B cell (primary cell): ENCODE results near the gene RXYLT1. TPM values are rescaled to one million over a fixed set of nuclear protein-coding genes. Genes with fewer than 3 reads are reported as not detected.

Source experiments
- ATAC-seq: fragments of 200-7000 bp; cut with Tn5 transposase; one replicate; pipeline ENCODE4 v1.10.0; 2021; ENCODE audit warnings: low read depth, mild to moderate bottlenecking, moderate number of reproducible peaks, moderate library complexity
- CTCF ChIA-PET: fragments of 350-600 bp; sonication (Branson Sonifier 250); formaldehyde crosslinking; loops from one replicate; lab custom pipeline; 2021; ENCODE audit warnings: antibody characterized with exemption, inconsistent platforms; lab: Charles Lee
- POLR2A ChIA-PET: fragments of 350-600 bp; sonication (Branson Sonifier 250); formaldehyde crosslinking; loops from one replicate; lab custom pipeline; 2021; ENCODE audit warnings: antibody characterized with exemption; lab: Charles Lee
- DNase-seq: peaks from one replicate; pipeline ENCODE4 v3.0.0; 2013
- H2AFZ ChIP-seq: 2 replicates; pipeline ENCODE4 v1.6.1; 2012; ENCODE audit warnings: mild to moderate bottlenecking, low read depth, low read length; ENCODE audit not compliant: insufficient read depth, poor library complexity, severe bottlenecking
- H3K27ac ChIP-seq, 2 donors: 1 replicate in 1 of 2; 2 replicates in 1 of 2; pipeline ENCODE4 v1.5.1; 2012 to 2013; ENCODE audit warnings: low read length in 2 of 2, mild to moderate bottlenecking in 2 of 2, moderate library complexity in 1 of 2
- H3K27me3 ChIP-seq, 4 experiments: fragments of 200-600 bp in 1 of 4; sonication (generic) in 1 of 4; replicated peaks in 1 of 4; 1 replicate in 2 of 4; 2 replicates in 2 of 4; pipeline versions ENCODE4 v1.6.1 to v1.7.0; 2013 to 2016; ENCODE audit warnings: low read length in 3 of 4, mild to moderate bottlenecking in 2 of 4, mixed read lengths in 1 of 4, moderate library complexity in 1 of 4; ENCODE audit not compliant: insufficient read depth in 4 of 4, control insufficient read depth in 3 of 4; ENCODE audit errors: control extremely low read depth in 1 of 4
- H3K36me3 ChIP-seq, 2 experiments: replicated peaks in 1 of 2; 1 replicate in 1 of 2; 2 replicates in 1 of 2; pipeline versions ENCODE4 v1.6.1 to v1.7.1; 2013; ENCODE audit warnings: low read length in 1 of 2; ENCODE audit not compliant: insufficient read depth in 2 of 2, control insufficient read depth in 1 of 2; ENCODE audit errors: control extremely low read depth in 1 of 2, extremely low read depth in 1 of 2
- H3K4me1 ChIP-seq, 2 donors: fragments of 200-600 bp in 1 of 2; sonication (generic) in 1 of 2; 1 replicate in 1 of 2; 2 replicates in 1 of 2; pipeline versions ENCODE4 v1.5.1 to v1.6.1; 2013 to 2017; ENCODE audit warnings: low read length in 2 of 2; ENCODE audit not compliant: control insufficient read depth in 2 of 2, insufficient read depth in 2 of 2
- H3K4me2 ChIP-seq: replicated peaks from 2 replicates; pipeline ENCODE3; 2012; ENCODE audit warnings: mild to moderate bottlenecking, low read depth, low read length; ENCODE audit not compliant: poor library complexity, severe bottlenecking
- H3K4me3 ChIP-seq, 5 experiments: fragments of 200-600 bp in 1 of 5; sonication (generic) in 1 of 5; 1 replicate in 3 of 5; 2 replicates in 2 of 5; pipeline versions ENCODE4 v1.5.1 to v1.7.0; 2011 to 2016; ENCODE audit warnings: low read length in 4 of 5, mild to moderate bottlenecking in 4 of 5, low read depth in 2 of 5, control low read depth in 1 of 5, moderate library complexity in 1 of 5; ENCODE audit not compliant: insufficient read depth in 1 of 5; ENCODE audit errors: control extremely low read depth in 1 of 5, extremely low read depth in 1 of 5
- H3K79me2 ChIP-seq: fragments of 200-600 bp; sonication (generic); one replicate; pipeline ENCODE4 v1.6.0; 2016; ENCODE audit warnings: low read length; ENCODE audit not compliant: control insufficient read depth, insufficient read depth
- H3K9ac ChIP-seq: fragments of 200-600 bp; sonication (generic); 2 replicates; pipeline ENCODE4 v1.6.1; 2017; ENCODE audit warnings: mild to moderate bottlenecking, low read length, moderate library complexity
- H3K9me3 ChIP-seq, 3 donors: one replicate each; pipeline versions ENCODE4 v1.6.1 to v1.7.1; 2013; ENCODE audit warnings: low read length in 2 of 3; ENCODE audit not compliant: control insufficient read depth in 2 of 3, insufficient read depth in 1 of 3; ENCODE audit errors: control extremely low read depth in 1 of 3
- H4K20me1 ChIP-seq: 2 replicates; pipeline ENCODE4 v1.6.0; 2012; ENCODE audit warnings: mild to moderate bottlenecking, low read length; ENCODE audit not compliant: insufficient read depth, control insufficient read depth, poor library complexity, severe bottlenecking
- H3K27ac Mint-ChIP-seq: one replicate; pipeline ENCODE4 v1.8.0; 2021; ENCODE audit warnings: mixed read lengths
- H3K27me3 Mint-ChIP-seq: one replicate; pipeline ENCODE4 v1.8.0; 2021; ENCODE audit warnings: mixed read lengths
- H3K4me1 Mint-ChIP-seq: one replicate; pipeline ENCODE4 v1.8.0; 2021; ENCODE audit warnings: mixed read lengths
- H3K4me3 Mint-ChIP-seq: one replicate; pipeline ENCODE4 v1.8.0; 2021; ENCODE audit warnings: mixed read lengths
- H3K9me3 Mint-ChIP-seq: one replicate; pipeline ENCODE4 v1.8.0; 2022; ENCODE audit warnings: mixed read lengths; ENCODE audit not compliant: insufficient read depth
- CTCF ChIP-seq: fragments of 200-600 bp; IDR thresholded peaks from one replicate; pipeline ENCODE4 v1.8.0; 2022; ENCODE audit warnings: antibody characterized with exemption, mild to moderate bottlenecking
- EZH2 ChIP-seq: IDR thresholded peaks from 2 replicates; pipeline ENCODE4 v1.6.1; 2012; ENCODE audit warnings: borderline replicate concordance, low read depth, mild to moderate bottlenecking, moderate library complexity, low read length; ENCODE audit not compliant: insufficient read depth, poor library complexity, severe bottlenecking
- WGBS: methylation state at CpG from one replicate; pipeline ENCODE4 v1.1.5; 2013; ENCODE audit warnings: missing lambda C conversion rate; ENCODE audit not compliant: insufficient coverage; 5-methylcytosine and 5-hydroxymethylcytosine counted together
- intact Hi-C: fragments of 100-400 bp; cut with micrococcal nuclease; formaldehyde crosslinking; loops from one replicate; pipeline ENCODE4 v1.10.0; 2022
- polyA plus RNA-seq: library from polyadenylated mRNA; depleted of rRNA; stranded (reverse); fragments of >200 nt; gene quantifications from 2 replicates; pipeline ENCODE4 v1.2.3, GENCODE V29; 2012
- total RNA-seq, 2 donors: library from RNA; stranded (reverse); fragments of 120-200 nt in 1 of 2; gene quantifications; 1 replicate in 1 of 2; 2 replicates in 1 of 2; pipeline versions ENCODE4 v1.2.3 to v1.2.4, GENCODE V29; 2013 to 2022

The RXYLT1 gene
- total and polyA plus RNA-seq, 2 donors (not counting 1 experiment from before 2014, with no cell fraction given): 9.4 to 16.5 TPM

- Histone ChIP-seq H3K27me3 (no peaks in the 10 kb centered on the region), H3K4me3 (no peak overlapping the region), H3K4me2 (no peak overlapping the region), H3K9me3 (no peaks in the 10 kb centered on the region), H3K9ac (no peak overlapping the region), H3K4me1 (no peaks in the 10 kb centered on the region), H3K36me3 (peaks cover 0 to 32% of the 10 kb centered on the region in 2 experiments), H2AFZ (no peak overlapping the region), H3K79me2 (no peaks in the 10 kb centered on the region), H3K27ac (no peak overlapping the region), H4K20me1 (no peaks in the 10 kb centered on the region)
- Mint-ChIP-seq H3K27ac (no peak overlapping the region), H3K9me3 (no peaks in the 10 kb centered on the region), H3K27me3 (no peaks in the 10 kb centered on the region), H3K4me3 (no peak overlapping the region), H3K4me1 (no peaks in the 10 kb centered on the region)
- 100% methylated on average over 1 of the region's 3 CpGs for WGBS
- no peak for ATAC-seq
- no peak for DNase-seq
- intact Hi-C loops: no loop called here
- TF ChIP-seq EZH2 (no peak), CTCF (no peak)
- ChIA-PET CTCF (no interaction called here), POLR2A (no interaction called here)
Measured at GRCh38 chr12:63787306-63787705, 7.6 kb downstream of the RXYLT1 start.

- Mint-ChIP-seq H3K9me3 (no peaks in the 10 kb centered on the region), H3K27ac (no peak overlapping the region), H3K4me1 (no peaks in the 10 kb centered on the region), H3K4me3 (no peak overlapping the region), H3K27me3 (no peaks in the 10 kb centered on the region)
- 100% methylated on average over 1 of the region's 4 CpGs for WGBS
- intact Hi-C loops: no loop called here
- DNase-seq (no peak), ATAC-seq (no peak)
- no peaks in the 10 kb centered on the region for H3K79me2 ChIP-seq
- H3K27me3 ChIP-seq: no peaks in the 10 kb centered on the region
- ChIA-PET POLR2A (no interaction called here), CTCF (no interaction called here)
- H4K20me1 ChIP-seq: no peaks in the 10 kb centered on the region
- no peaks in the 10 kb centered on the region for H3K9me3 ChIP-seq
- H3K27ac ChIP-seq: no peak overlapping the region
- TF ChIP-seq CTCF (no peak), EZH2 (no peak)
- no peak overlapping the region for H3K4me2 ChIP-seq
- no peak overlapping the region for H3K9ac ChIP-seq
- peaks cover 0 to 24% of the 10 kb centered on the region in 2 experiments for H3K36me3 ChIP-seq
- no peaks in the 10 kb centered on the region for H3K4me1 ChIP-seq
- no peak overlapping the region for H3K4me3 ChIP-seq
- no peak overlapping the region for H2AFZ ChIP-seq
Measured at GRCh38 chr12:63790608-63790945, 10.9 kb downstream of the RXYLT1 start.
